Activated CD8-positive, alpha-beta memory T cell treated with anti-CD3 and anti-CD28 coated beads for 48 hours (primary cell): ENCODE data around the gene MMS19.
A peak's percentile ranks its signal among the peaks of the same experiment; 100 is the strongest.
"Not testable (repeated sequence)": the region's sequence is repeated elsewhere in the genome, so short reads cannot be mapped to it uniquely, and the experiment has no call there.

Source experiments
- DNase-seq, 3 experiments: peaks; one replicate each; pipeline ENCODE4 v3.0.0-alpha.2; 2020; ENCODE audit warnings: low read depth in 2 of 3, low spot score in 2 of 3

MMS19 gene

GRCh38 chr10:97498076-97498840 lies at the start of gene MMS19:
MMS19 (minus strand) TSS chr10:97498422; CDS start chr10:97498384, 38 bp downstream.
- DNase-seq, result peak; percentile 98 to 100 (median 99)

GRCh38 chr10:97547962-97548361 lies 49.7 kb upstream of the MMS19 start:
- DNase-seq, result no peak

GRCh38 chr10:97547271-97547600 lies 49.0 kb upstream of the MMS19 start:
- no peak for DNase-seq

- no peak for DNase-seq
Measured at GRCh38 chr10:97546456-97547270, 48.4 kb upstream of the MMS19 start.

- DNase-seq, result peak; percentile 23 to 52 (median 32)
Measured at GRCh38 chr10:97543025-97543546, 44.9 kb upstream of the MMS19 start.

- peak in 1 of 3 experiments; percentile 18 for DNase-seq
Measured at GRCh38 chr10:97542169-97543024, 44.2 kb upstream of the MMS19 start.

GRCh38 chr10:97540669-97541500 lies 42.7 kb upstream of the MMS19 start:
- no peak for DNase-seq

- DNase-seq, result no peak
Measured at GRCh38 chr10:97539523-97540200, 41.4 kb upstream of the MMS19 start.

GRCh38 chr10:97538839-97539238 lies 40.6 kb upstream of the MMS19 start:
- DNase-seq, result no peak

- DNase-seq, result no peak
Measured at GRCh38 chr10:97538411-97538810, 40.2 kb upstream of the MMS19 start.

- no peak for DNase-seq
Measured at GRCh38 chr10:97537186-97537869, 39.1 kb upstream of the MMS19 start.

- peak in 1 of 3 experiments; percentile 23 for DNase-seq
Measured at GRCh38 chr10:97534746-97535367, 36.6 kb upstream of the MMS19 start.

- no peak for DNase-seq
Measured at GRCh38 chr10:97533888-97534287, 35.7 kb upstream of the MMS19 start.

- DNase-seq, result no peak
Measured at GRCh38 chr10:97532935-97533671, 34.9 kb upstream of the MMS19 start.

GRCh38 chr10:97531401-97531986 lies 33.3 kb upstream of the MMS19 start:
- DNase-seq, result no peak

- DNase-seq, result no peak
Measured at GRCh38 chr10:97529685-97530465, 31.7 kb upstream of the MMS19 start.

GRCh38 chr10:97528876-97529275 lies 30.7 kb upstream of the MMS19 start:
- not testable (repeated sequence) for DNase-seq
